ENCODE results near the gene SPANXC. TPM values are rescaled to one million over a fixed set of nuclear protein-coding genes. Genes with fewer than 3 reads are reported as not detected.

SPANXC gene, protein sequence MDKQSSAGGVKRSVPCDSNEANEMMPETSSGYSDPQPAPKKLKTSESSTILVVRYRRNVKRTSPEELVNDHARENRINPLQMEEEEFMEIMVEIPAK
- not detected in 2 replicates for total RNA-seq

DNA sequence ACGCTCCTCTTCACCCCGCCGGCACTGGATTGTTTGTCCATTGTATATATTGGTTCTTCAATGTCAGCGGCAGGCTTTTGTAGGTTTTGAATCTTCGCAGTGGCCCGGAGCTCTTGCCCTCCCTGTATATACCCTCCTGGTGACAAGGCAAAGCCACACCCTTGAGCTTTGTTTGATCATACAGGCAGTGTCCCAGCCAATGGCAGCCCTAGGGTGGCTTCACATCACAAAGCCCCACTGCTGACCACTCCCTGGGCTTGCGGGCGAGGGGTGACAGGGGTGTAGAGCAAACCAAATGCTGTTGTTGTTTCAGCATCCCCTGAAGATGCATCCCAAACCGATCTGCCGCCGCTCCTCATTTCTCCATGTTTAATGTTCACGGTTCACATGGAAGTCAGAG lies at the start of gene SPANXC:
Gene SPANXC (minus strand): TSS at position 101 of the 400 bp plus-strand sequence. CDS start 60 bp downstream, at position 41.

Other genes starting within 250 kb of the SPANXC start
- gene SPANXB1, start 239.9 kb downstream of the SPANXC start, total RNA-seq, result not detected in 2 replicates
- gene LDOC1, start 65.4 kb downstream of the SPANXC start, total RNA-seq, result 0.72 and 0.85 TPM in 2 replicates